ENCODE measurements around the gene ITFG1. TPM values are rescaled to one million over a fixed set of nuclear protein-coding genes. Genes with fewer than 3 reads are reported as not detected.

The ITFG1 gene
- total and polyA plus RNA-seq, 9 of the 15 experiments (the other 6 are each of a cell fraction or from before 2014, with no cell fraction given): 17.1 to 83.5 (median 35.8) TPM

- TF ChIP-seq, protein P1, sequence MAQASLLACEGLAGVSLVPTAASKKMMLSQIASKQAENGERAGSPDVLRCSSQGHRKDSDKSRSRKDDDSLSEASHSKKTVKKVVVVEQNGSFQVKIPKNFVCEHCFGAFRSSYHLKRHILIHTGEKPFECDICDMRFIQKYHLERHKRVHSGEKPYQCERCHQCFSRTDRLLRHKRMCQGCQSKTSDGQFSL (CRISPR knock-in tag; IDR thresholded peaks at IDR 0.05): no peak
- TF ChIP-seq, protein P1 (tag; IDR thresholded peaks at IDR 0.05): no peak
- TF ChIP-seq SOX6 (IDR thresholded peaks at IDR 0.05) (peak; percentile 34; the same call in 1 of the 2 replicates), GABPB1 (CRISPR knock-in tag; IDR thresholded peaks at IDR 0.05) (0 out of 2 replicates have a peak, but pooled peaks have one; percentile 29), ARNT (IDR thresholded peaks at IDR 0.05) (peak in 1 of 2 experiments; percentile 51; a peak in 2 of 4 replicates), CREB1 (IDR thresholded peaks at IDR 0.05) (no peak), CREB1 (CRISPR knock-in tag; IDR thresholded peaks at IDR 0.05) (0 out of 2 replicates have a peak, but pooled peaks have one; percentile 34), CC2D1A (IDR thresholded peaks at IDR 0.05) (peak; percentile 42; the same call in 1 of the 2 replicates), ZEB2 (IDR thresholded peaks at IDR 0.05) (peak; percentile 87), BCLAF1 (IDR thresholded peaks at IDR 0.05; ENCODE audit: borderline replicate concordance in 1 of 2, control insufficient read depth in 1 of 2, low read depth in 2 of 2, low read length in 1 of 2) (no peak), ELF1 (tag; IDR thresholded peaks at IDR 0.05) (no peak), HCFC1 (IDR thresholded peaks at IDR 0.05; ENCODE audit: low read depth, low read length) (peak; percentile 29; the same call in 1 of the 2 replicates), CTBP1 (IDR thresholded peaks at IDR 0.05; ENCODE audit: borderline replicate concordance) (peak; percentile 91), SMARCC2 (IDR thresholded peaks at IDR 0.05; ENCODE audit: low read depth) (peak; percentile 38; the same call in 1 of the 2 replicates), XRCC5 (IDR thresholded peaks at IDR 0.05; ENCODE audit: low read depth, low read length) (peak; percentile 93)
- TF ChIP-seq, protein P2, sequence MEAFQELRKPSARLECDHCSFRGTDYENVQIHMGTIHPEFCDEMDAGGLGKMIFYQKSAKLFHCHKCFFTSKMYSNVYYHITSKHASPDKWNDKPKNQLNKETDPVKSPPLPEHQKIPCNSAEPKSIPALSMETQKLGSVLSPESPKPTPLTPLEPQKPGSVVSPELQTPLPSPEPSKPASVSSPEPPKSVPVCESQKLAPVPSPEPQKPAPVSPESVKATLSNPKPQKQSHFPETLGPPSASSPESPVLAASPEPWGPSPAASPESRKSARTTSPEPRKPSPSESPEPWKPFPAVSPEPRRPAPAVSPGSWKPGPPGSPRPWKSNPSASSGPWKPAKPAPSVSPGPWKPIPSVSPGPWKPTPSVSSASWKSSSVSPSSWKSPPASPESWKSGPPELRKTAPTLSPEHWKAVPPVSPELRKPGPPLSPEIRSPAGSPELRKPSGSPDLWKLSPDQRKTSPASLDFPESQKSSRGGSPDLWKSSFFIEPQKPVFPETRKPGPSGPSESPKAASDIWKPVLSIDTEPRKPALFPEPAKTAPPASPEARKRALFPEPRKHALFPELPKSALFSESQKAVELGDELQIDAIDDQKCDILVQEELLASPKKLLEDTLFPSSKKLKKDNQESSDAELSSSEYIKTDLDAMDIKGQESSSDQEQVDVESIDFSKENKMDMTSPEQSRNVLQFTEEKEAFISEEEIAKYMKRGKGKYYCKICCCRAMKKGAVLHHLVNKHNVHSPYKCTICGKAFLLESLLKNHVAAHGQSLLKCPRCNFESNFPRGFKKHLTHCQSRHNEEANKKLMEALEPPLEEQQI (IDR thresholded peaks at IDR 0.05): 0 out of 2 replicates have a peak, but pooled peaks have one; percentile 27
These were observed 318.9 kb downstream of the ITFG1 start (continued) for GRCh38 chr16:47141773-47142485.
